ENCODE results near the gene IER2. TPM values are rescaled to one million over a fixed set of nuclear protein-coding genes. Genes with fewer than 3 reads are reported as not detected.

IER2 gene
- total RNA-seq, 1 donor from 2014 or later = 152 TPM

- no peak for TF ChIP-seq POLR2A (IDR thresholded peaks at IDR 0.05)
- no peak for TF ChIP-seq CTCF (IDR thresholded peaks at IDR 0.05)
- no peak for TF ChIP-seq POLR2AphosphoS5 (IDR thresholded peaks at IDR 0.05; ENCODE audit: insufficient read depth in 1 of 2, low read depth in 1 of 2)
- H3K4me3 ChIP-seq = peak overlapping the region in 1 of 2 donors; percentile 18
- peaks cover 50% of the 10 kb centered on the region for H3K4me1 ChIP-seq
- H3K9me3 ChIP-seq = no peaks in the 10 kb centered on the region
- DNase-seq (ENCODE audit: extremely low spot score in 2 of 2) = peak in 1 of 2 donors; percentile 87
- intact Hi-C loops (cut with DNase I) = loop anchor here (5.0 kb wide), 1 partner anchor 49 kb away; the partner anchor contains the start of genes IER2 and STX10
- H3K36me3 ChIP-seq = peaks cover 0 to 3% of the 10 kb centered on the region in 2 donors
- H3K27me3 ChIP-seq = no peaks in the 10 kb centered on the region
- peak overlapping the region; percentile 77 for H3K27ac ChIP-seq
Measured at GRCh38 chr19:13103581-13104359, 46.4 kb upstream of the IER2 start.

DNA sequence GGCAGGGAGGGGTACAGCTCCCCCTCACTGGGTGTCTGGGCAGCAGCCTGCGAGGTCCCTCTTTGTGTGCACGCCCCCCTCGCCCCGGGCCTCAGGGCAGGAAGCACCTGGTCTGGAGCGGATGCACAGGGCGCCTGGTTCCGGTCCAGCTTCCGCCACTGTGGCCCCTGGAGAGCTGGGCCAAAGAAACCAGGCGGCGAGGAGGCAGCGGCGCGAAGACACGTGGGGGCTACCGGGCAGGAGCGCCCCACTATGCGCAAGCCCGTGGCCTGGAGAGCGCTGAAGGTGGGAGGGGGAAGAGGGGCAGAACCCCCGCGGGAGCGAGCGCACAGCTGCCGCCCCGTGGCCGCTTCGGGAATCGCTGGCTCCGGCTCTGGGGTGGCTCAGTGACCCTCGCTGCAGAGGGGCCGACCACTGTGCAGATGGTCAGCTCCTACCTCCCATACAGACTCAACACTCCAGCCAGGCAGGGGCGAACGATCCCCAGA, 45.8 kb upstream of the IER2 start:
- no peaks in the 10 kb centered on the region for H3K9me3 ChIP-seq
- H3K4me3 ChIP-seq = peak overlapping the region in 1 of 2 donors; percentile 18
- intact Hi-C loops (cut with DNase I) = loop anchor here (5.0 kb wide), 1 partner anchor 48 kb away; the partner anchor contains the start of genes IER2 and STX10
- peak; percentile 32 to 70 (median 33) for TF ChIP-seq CTCF (IDR thresholded peaks at IDR 0.05)
- TF ChIP-seq POLR2AphosphoS5 (IDR thresholded peaks at IDR 0.05; ENCODE audit: insufficient read depth in 1 of 2, low read depth in 1 of 2) = peak in 1 of 2 donors; percentile 84
- TF ChIP-seq POLR2A (IDR thresholded peaks at IDR 0.05) = no peak
- H3K27ac ChIP-seq = peak overlapping the region; percentile 28
- DNase-seq (ENCODE audit: extremely low spot score in 2 of 2) = peak in 1 of 2 donors; percentile 84
- H3K27me3 ChIP-seq = no peaks in the 10 kb centered on the region
- peaks cover 47% of the 10 kb centered on the region for H3K4me1 ChIP-seq
- H3K36me3 ChIP-seq = peaks cover 0 to 7% of the 10 kb centered on the region in 2 donors

DNA sequence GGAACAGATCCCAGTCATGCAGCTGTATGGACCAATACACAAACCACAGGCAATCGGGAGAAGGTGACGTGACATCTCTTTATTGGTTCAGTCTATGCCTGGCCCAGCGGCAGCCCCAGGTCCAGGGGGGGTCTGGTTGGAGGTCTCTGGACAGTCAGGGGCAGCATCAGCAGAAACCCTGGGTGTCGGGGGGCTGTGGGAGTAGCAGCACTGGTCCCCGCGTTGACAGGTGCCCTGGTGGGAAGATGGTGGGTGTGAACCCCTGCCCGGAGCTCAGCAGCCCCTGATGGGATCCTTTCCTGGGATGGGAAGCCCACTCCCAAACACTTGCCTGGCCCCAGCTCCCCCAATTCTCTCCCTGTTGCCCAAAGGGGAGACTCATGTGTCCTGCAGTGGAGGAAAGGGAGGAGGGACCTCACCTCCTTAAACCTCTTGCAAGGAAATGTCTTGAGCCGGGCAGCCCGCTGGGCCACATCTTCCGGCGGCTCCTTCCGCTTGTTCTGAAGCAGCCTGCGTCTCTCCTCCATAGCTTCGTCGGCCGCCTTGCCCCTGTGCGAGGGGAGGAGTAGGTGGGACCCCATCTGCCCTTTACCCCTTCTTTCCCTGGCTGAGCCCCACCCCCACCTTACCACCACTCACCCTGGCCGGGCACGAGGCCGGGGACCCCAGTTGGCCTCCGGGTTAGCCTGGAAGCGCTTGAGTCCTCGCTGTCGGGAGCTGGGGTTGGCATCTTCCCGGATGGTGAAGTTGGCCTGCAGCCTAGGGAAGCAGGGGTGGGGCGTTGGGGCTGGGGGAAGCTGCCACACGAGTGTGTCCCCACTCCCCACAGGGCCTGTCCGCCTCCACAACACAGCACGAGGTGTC, 45.1 kb upstream of the IER2 start:
- Histone ChIP-seq H3K27ac (peak overlapping the region; percentile 28), H3K4me3 (peak overlapping the region in 1 of 2 donors; percentile 18), H3K4me1 (peaks cover 42% of the 10 kb centered on the region), H3K27me3 (no peaks in the 10 kb centered on the region), H3K36me3 (peaks cover 0 to 14% of the 10 kb centered on the region in 2 donors), H3K9me3 (no peaks in the 10 kb centered on the region)
- peak in 1 of 2 donors; percentile 87 for DNase-seq (ENCODE audit: extremely low spot score in 2 of 2)
- intact Hi-C loops (cut with DNase I) = loop anchor here (5.0 kb wide), 1 partner anchor 47 kb away; the partner anchor contains the start of genes IER2 and STX10
- no peak for TF ChIP-seq POLR2A (IDR thresholded peaks at IDR 0.05)
- TF ChIP-seq POLR2AphosphoS5 (IDR thresholded peaks at IDR 0.05; ENCODE audit: insufficient read depth in 1 of 2, low read depth in 1 of 2) = no peak
- TF ChIP-seq CTCF (IDR thresholded peaks at IDR 0.05) = no peak

GRCh38 chr19:13109361-13110098, 40.7 kb upstream of the IER2 start:
- DNase-seq (ENCODE audit: extremely low spot score in 2 of 2) = no peak
- Histone ChIP-seq H3K36me3 (peaks cover 0 to 35% of the 10 kb centered on the region in 2 donors), H3K4me3 (no peak overlapping the region), H3K27me3 (no peaks in the 10 kb centered on the region), H3K27ac (no peak overlapping the region), H3K4me1 (peaks cover 5% of the 10 kb centered on the region), H3K9me3 (no peaks in the 10 kb centered on the region)
- TF ChIP-seq POLR2AphosphoS5 (IDR thresholded peaks at IDR 0.05; ENCODE audit: insufficient read depth in 1 of 2, low read depth in 1 of 2) (no peak), CTCF (IDR thresholded peaks at IDR 0.05) (no peak), POLR2A (IDR thresholded peaks at IDR 0.05) (no peak)
- intact Hi-C loops (cut with DNase I) = no loop called here

Measured in vagina (tissue), 2 donors.